ENCODE data around the gene TTC4. TPM values are rescaled to one million over a fixed set of nuclear protein-coding genes. Genes with fewer than 3 reads are reported as not detected.

Gene TTC4
- total and polyA plus RNA-seq, 2 experiments from 2014 or later = 25.1 to 33.6 TPM

- TF ChIP-seq CTCF (conservative IDR thresholded peaks at IDR 0.05; ENCODE audit: low read depth in 2 of 2) = no peak
- TF ChIP-seq NANOG (IDR thresholded peaks at IDR 0.05; ENCODE audit: borderline replicate concordance) = no peak
- TF ChIP-seq ZNF331 (CRISPR knock-in tag; IDR thresholded peaks at IDR 0.05; ENCODE audit: low read depth) = no peak
- no peak for TF ChIP-seq ETS1 (IDR thresholded peaks at IDR 0.05)
- TF ChIP-seq STAT1 (IDR thresholded peaks at IDR 0.05; ENCODE audit: unreplicated experiment) = no peak
- TF ChIP-seq EZH2 (IDR thresholded peaks at IDR 0.05; ENCODE audit: low read depth, unreplicated experiment) = no peak
- TF ChIP-seq JUNB (IDR thresholded peaks at IDR 0.05; ENCODE audit: unreplicated experiment) = no peak
- no peak for TF ChIP-seq EZH2phosphoT487 (IDR thresholded peaks at IDR 0.05; ENCODE audit: unreplicated experiment)
- TF ChIP-seq POLR2AphosphoS5 (IDR thresholded peaks at IDR 0.05; ENCODE audit: low read depth) = no peak
- TF ChIP-seq REST (IDR thresholded peaks at IDR 0.05; ENCODE audit: unreplicated experiment) = no peak
Measured at GRCh38 chr1:54701066-54701465, 14.6 kb upstream of the TTC4 start (continued).

DNA sequence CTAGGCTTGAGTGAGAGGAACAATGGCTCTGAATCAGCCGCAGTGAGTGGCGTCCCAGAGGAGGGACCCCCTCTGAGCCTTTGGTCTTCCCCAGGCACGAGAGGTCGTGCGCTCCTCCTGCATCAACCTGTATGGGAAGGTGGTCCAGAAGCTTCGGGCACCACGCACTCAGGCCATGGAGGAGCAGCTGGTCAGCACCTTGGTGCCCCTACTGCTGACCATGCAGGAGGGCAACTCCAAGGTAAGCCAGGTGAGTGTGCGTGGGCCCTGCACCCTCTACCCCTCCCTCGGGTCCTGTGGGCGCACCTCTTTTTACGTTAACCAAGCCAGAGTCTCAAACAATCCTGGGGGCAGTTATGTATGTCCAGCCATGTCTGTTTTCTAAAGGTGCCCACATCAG, 13.7 kb upstream of the TTC4 start:
- Histone ChIP-seq H3K36me3 (ENCODE audit: insufficient read depth) (no peaks in the 10 kb centered on the region), H4K20me1 (replicated peaks; ENCODE audit: insufficient read depth) (no peaks in the 10 kb centered on the region), H3K4me1 (ENCODE audit: insufficient read depth) (no peaks in the 10 kb centered on the region), H3K9me2 (ENCODE audit: insufficient read depth) (no peaks in the 10 kb centered on the region), H3K4me3 (no peak overlapping the region), H3K4me2 (no peak overlapping the region), H3F3A (replicated peaks; ENCODE audit: low read depth) (no peaks in the 10 kb centered on the region), H2AFZ (no peak overlapping the region), H3K27me3 (ENCODE audit: insufficient read depth) (no peaks in the 10 kb centered on the region), H3K79me2 (replicated peaks; ENCODE audit: insufficient read depth) (no peaks in the 10 kb centered on the region), H3K27ac (ENCODE audit: low read depth) (no peak overlapping the region)
- Mint-ChIP-seq H3K36me3 (ENCODE audit: low read depth) (no peaks in the 10 kb centered on the region), H3K4me3 (no peak overlapping the region), H3K27ac (no peak overlapping the region), H3K4me1 (no peaks in the 10 kb centered on the region), H3K27me3 (ENCODE audit: insufficient read depth, low read depth, poor library complexity) (peaks cover 5% of the 10 kb centered on the region), H3K9me3 (no peaks in the 10 kb centered on the region; the same call in 2 of the 3 replicates)
- no peak for TF ChIP-seq EZH2phosphoT487 (IDR thresholded peaks at IDR 0.05; ENCODE audit: unreplicated experiment)
- no peak for TF ChIP-seq EZH2 (IDR thresholded peaks at IDR 0.05; ENCODE audit: low read depth, unreplicated experiment)
- no peak for TF ChIP-seq REST (IDR thresholded peaks at IDR 0.05; ENCODE audit: unreplicated experiment)
- no peak for TF ChIP-seq ZNF114 (CRISPR knock-in tag; IDR thresholded peaks at IDR 0.05)
- no peak for TF ChIP-seq ZNF331 (CRISPR knock-in tag; IDR thresholded peaks at IDR 0.05; ENCODE audit: low read depth)
- no peak for TF ChIP-seq JUNB (IDR thresholded peaks at IDR 0.05; ENCODE audit: unreplicated experiment)
- ATAC-seq = no peak
- DNase-seq (ENCODE audit: low spot score) = no peak

All from GM23338 (cell line).